Lower leg skin (tissue), 3 donors: Measurements from ENCODE around the gene STUM.

Experiments used
- CTCF ChIP-seq, 3 donors: fragments of 450-650 bp; IDR thresholded peaks; one replicate each; pipeline ENCODE4 v1.5.1; 2016; ENCODE audit warnings: antibody characterized with exemption in 3 of 3, mild to moderate bottlenecking in 3 of 3, moderate library complexity in 2 of 3
- POLR2A ChIP-seq, 2 donors: fragments of 450-650 bp; IDR thresholded peaks; one replicate each; pipeline ENCODE4 v1.6.1; 2016 to 2017; ENCODE audit warnings: antibody characterized with exemption in 2 of 2, mild to moderate bottlenecking in 1 of 2, moderate library complexity in 1 of 2

DNA sequence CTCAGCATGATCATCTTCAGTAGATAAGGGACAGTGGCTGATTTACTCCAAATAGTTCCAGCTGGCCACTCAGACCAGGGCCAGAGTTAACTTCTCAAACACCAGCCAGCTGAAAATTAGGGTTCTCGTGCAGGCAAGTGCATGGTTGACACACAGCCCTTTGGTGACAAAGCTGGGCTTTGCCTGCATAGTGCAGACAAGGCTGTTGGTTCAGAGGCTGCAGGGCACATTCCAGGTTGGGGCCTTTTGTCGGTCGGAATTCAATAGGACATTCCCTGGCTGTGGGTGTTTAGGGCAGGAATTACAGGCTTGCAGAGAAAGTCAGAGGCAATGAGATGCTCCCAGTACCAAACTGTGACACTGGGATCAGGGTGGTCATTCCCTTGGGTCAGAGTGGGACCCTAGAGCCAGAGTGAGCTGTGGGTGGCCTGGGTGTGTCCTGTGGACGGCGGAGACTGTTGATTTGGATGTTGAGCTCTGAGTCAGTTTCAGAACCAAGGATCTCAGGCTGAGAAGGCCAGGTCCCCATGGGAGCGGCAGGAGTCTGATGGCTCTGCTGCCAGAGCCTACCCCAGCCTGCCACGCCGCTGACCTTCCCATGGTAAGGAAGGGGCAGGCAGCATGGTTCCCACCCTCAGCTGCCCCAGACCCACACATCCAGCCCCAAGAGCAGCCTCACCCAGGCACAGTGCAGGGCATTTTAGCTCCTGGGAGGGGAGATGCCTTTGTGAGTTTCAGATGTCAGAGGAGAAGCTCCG is 56.2 kb downstream of the STUM start:
- TF ChIP-seq CTCF (IDR thresholded peaks at IDR 0.05), result no peak
- TF ChIP-seq POLR2A (IDR thresholded peaks at IDR 0.05), result no peak
